Measurements from ENCODE around the gene THSD4. TPM values are rescaled to one million over a fixed set of nuclear protein-coding genes. Genes with fewer than 3 reads are reported as not detected.

The THSD4 gene
- total and polyA plus RNA-seq, 2 of the 4 experiments (the other 2 are of a cell fraction): 25.5 to 31.1 TPM

- no peak overlapping the region for H3K4ac ChIP-seq (ENCODE audit: low read depth, low read length)
- H4K20me1 ChIP-seq (ENCODE audit: insufficient read depth, low read length): peaks cover 7% of the 10 kb centered on the region; the same call in 1 of the 2 replicates
- ATAC-seq (ENCODE audit: low read depth): no peak
- H2AK9ac ChIP-seq (replicated peaks; ENCODE audit: low read depth, low read length, poor library complexity): no peak overlapping the region
- no peak for TF ChIP-seq POLR2A (IDR thresholded peaks at IDR 0.05; ENCODE audit: low read depth, low read length)
- no peak for TF ChIP-seq ELK1 (IDR thresholded peaks at IDR 0.05; ENCODE audit: borderline replicate concordance, low read depth, low read length)
- TF ChIP-seq MXI1 (IDR thresholded peaks at IDR 0.05; ENCODE audit: borderline replicate concordance, low read depth, low read length): no peak
- no peak for TF ChIP-seq CTCF (conservative IDR thresholded peaks at IDR 0.05; ENCODE audit: low read depth, low read length)
- TF ChIP-seq CEBPB (IDR thresholded peaks at IDR 0.05; ENCODE audit: low read depth, low read length): no peak
- no peak for TF ChIP-seq MAFK (IDR thresholded peaks at IDR 0.05; ENCODE audit: low read depth, low read length)
- no peak for TF ChIP-seq USF2 (IDR thresholded peaks at IDR 0.05; ENCODE audit: low read depth, low read length)
- TF ChIP-seq NFE2L2 (IDR thresholded peaks at IDR 0.05; ENCODE audit: low read depth, low read length): no peak
- TF ChIP-seq RAD21 (IDR thresholded peaks at IDR 0.05; ENCODE audit: low read length): no peak
- TF ChIP-seq MAZ (IDR thresholded peaks at IDR 0.05; ENCODE audit: borderline replicate concordance, low read depth, low read length): no peak
- TF ChIP-seq BHLHE40 (IDR thresholded peaks at IDR 0.05; ENCODE audit: low read depth, low read length): no peak
- no peak for TF ChIP-seq SMC3 (IDR thresholded peaks at IDR 0.05; ENCODE audit: low read depth, low read length)
- no peak for TF ChIP-seq CHD1 (IDR thresholded peaks at IDR 0.05; ENCODE audit: low read depth, low read length)
- no peak for TF ChIP-seq FOS (IDR thresholded peaks at IDR 0.05; ENCODE audit: low read depth, low read length)
- no peak for TF ChIP-seq RCOR1 (IDR thresholded peaks at IDR 0.05; ENCODE audit: insufficient replicate concordance, low read length)
- TF ChIP-seq RFX5 (IDR thresholded peaks at IDR 0.05; ENCODE audit: low read depth, low read length): no peak
- no peak overlapping the region for H4K91ac ChIP-seq (ENCODE audit: insufficient read depth, low read depth, low read length)
- in situ Hi-C loops (cut with MboI; ENCODE audit: low sequenced_read_pairs): no loop called here
- ChIA-PET CTCF (no interaction called here), POLR2A (ENCODE audit: unreplicated experiment) (no interaction called here)
- H3K23ac ChIP-seq (ENCODE audit: low read depth, low read length): no peak overlapping the region
- H3K4me2 ChIP-seq (ENCODE audit: low read depth, low read length): no peak overlapping the region
- H3K14ac ChIP-seq (replicated peaks; ENCODE audit: low read depth, low read length): no peak overlapping the region
- no peak overlapping the region for H3K18ac ChIP-seq (ENCODE audit: low read depth, low read length)
- H2BK5ac ChIP-seq (ENCODE audit: low read depth, low read length, poor library complexity, severe bottlenecking): no peak overlapping the region
- H2BK20ac ChIP-seq (ENCODE audit: low read depth, low read length): no peak overlapping the region
- DNase-seq: no peak
- H2BK15ac ChIP-seq (ENCODE audit: low read depth, low read length): no peak overlapping the region
- dilution Hi-C loops (cut with HindIII; ENCODE audit: low sequenced_read_pairs, unreplicated experiment): no loop called here
- no peak overlapping the region for H2AK5ac ChIP-seq (ENCODE audit: low read depth, low read length)
- H3K9me1 ChIP-seq (ENCODE audit: insufficient read depth, low read length): peaks cover 3% of the 10 kb centered on the region; the same call in 1 of the 2 replicates
- H3K27me3 ChIP-seq (ENCODE audit: control insufficient read depth, insufficient read depth, low read length): no peaks in the 10 kb centered on the region
- peaks cover 6% of the 10 kb centered on the region for H3K4me1 ChIP-seq (ENCODE audit: control insufficient read depth, insufficient read depth, low read length)
- WGBS, 2 experiments (ENCODE audit: extremely low coverage in 2 of 2, insufficient read length in 1 of 2): 100% methylated on average over 3 of the region's 6 CpGs; no CpG with 5 or more reads in 1 of the 2 experiments
- H4K5ac ChIP-seq (ENCODE audit: low read depth, low read length): no peak overlapping the region
- intact Hi-C loops (cut with micrococcal nuclease): no loop called here
- no peak overlapping the region for H2BK120ac ChIP-seq (ENCODE audit: low read depth, low read length)
- no peak overlapping the region for H3K9ac ChIP-seq (ENCODE audit: low read depth, low read length)
- H3K79me1 ChIP-seq (ENCODE audit: low read depth in 1 of 2, low read length in 2 of 2): peaks cover 0 to 7% of the 10 kb centered on the region in 2 experiments; a peak in 2 of 4 replicates
- no peak overlapping the region for H2AFZ ChIP-seq (replicated peaks; ENCODE audit: low read length, poor library complexity)
- no peak overlapping the region for H3K4me3 ChIP-seq (ENCODE audit: insufficient read depth, low read depth, low read length)
- no peak overlapping the region for H3K56ac ChIP-seq (ENCODE audit: extremely low read depth, insufficient read depth, low read length)
- BruUV-seq (replicated peaks): no TSS peak
- H3K9me3 ChIP-seq (ENCODE audit: control insufficient read depth, insufficient read depth, low read length): no peaks in the 10 kb centered on the region
- no peaks in the 10 kb centered on the region for H3K36me3 ChIP-seq (ENCODE audit: control insufficient read depth, insufficient read depth, low read length)
- no peak overlapping the region for H4K8ac ChIP-seq (ENCODE audit: low read depth in 2 of 2, low read length in 2 of 2)
- no peak overlapping the region for H3K27ac ChIP-seq (ENCODE audit: insufficient read depth, low read length)
These were observed 483.5 kb downstream of the THSD4 start for GRCh38 chr15:71598741-71599140.

Measured in IMR-90 (cell line).